Islet precursor cell (in vitro differentiated cells): Measurements from ENCODE around the gene COPS4.
"Not testable (repeated sequence)": the region's sequence is repeated elsewhere in the genome, so short reads cannot be mapped to it uniquely, and the experiment has no call there.

Experiments
- DNase-seq: peaks from one replicate; pipeline ENCODE4 v3.0.0-alpha.2; 2018

COPS4 gene

GRCh38 chr4:83034630-83035494 is at the start of gene COPS4:
TSS of gene COPS4 (plus strand) at chr4:83035183. CDS start at chr4:83035225, 42 bp downstream.
- peak; percentile 99 for DNase-seq

GRCh38 chr4:82987519-82987918 is 47.5 kb upstream of the COPS4 start:
- not testable (repeated sequence) for DNase-seq

GRCh38 chr4:82988323-82988832 is 46.6 kb upstream of the COPS4 start:
- no peak for DNase-seq

- DNase-seq, result no peak
Measured at GRCh38 chr4:82989575-82990429, 45.2 kb upstream of the COPS4 start.

GRCh38 chr4:82994834-82995233 is 40.1 kb upstream of the COPS4 start:
- no peak for DNase-seq

- no peak for DNase-seq
Measured at GRCh38 chr4:82998898-82999297, 36.1 kb upstream of the COPS4 start.

GRCh38 chr4:83002329-83002728 is 32.7 kb upstream of the COPS4 start:
- DNase-seq, result no peak

GRCh38 chr4:83003044-83003791 is 31.8 kb upstream of the COPS4 start:
- DNase-seq, result not testable (repeated sequence)

- no peak for DNase-seq
Measured at GRCh38 chr4:83009529-83009928, 25.5 kb upstream of the COPS4 start.

- DNase-seq, result no peak
Measured at GRCh38 chr4:83010111-83010521, 24.9 kb upstream of the COPS4 start.

GRCh38 chr4:83010522-83011318 is 24.3 kb upstream of the COPS4 start, which contains the start of gene LIN54:
TSS of gene LIN54 (minus strand) at chr4:83010823. CDS start at chr4:82984844, 25,979 bp downstream.
- peak; percentile 89 for DNase-seq

- DNase-seq, result no peak
Measured at GRCh38 chr4:83011689-83012199, 23.2 kb upstream of the COPS4 start.

- DNase-seq, result peak; percentile 79
Measured at GRCh38 chr4:83012200-83012686, 22.7 kb upstream of the COPS4 start.

GRCh38 chr4:83012687-83013419 is 22.1 kb upstream of the COPS4 start:
- DNase-seq, result peak; percentile 99

- DNase-seq, result no peak
Measured at GRCh38 chr4:83013420-83013867, 21.5 kb upstream of the COPS4 start.

GRCh38 chr4:83013902-83014301 is 21.1 kb upstream of the COPS4 start:
- DNase-seq, result no peak

- no peak for DNase-seq
Measured at GRCh38 chr4:83019794-83020494, 15.0 kb upstream of the COPS4 start.

- DNase-seq, result no peak
Measured at GRCh38 chr4:83022724-83023450, 12.1 kb upstream of the COPS4 start.

- not testable (repeated sequence) for DNase-seq
Measured at GRCh38 chr4:83023599-83023998, 11.4 kb upstream of the COPS4 start.
